Left cardiac atrium (tissue), 4 donors: ENCODE data around the gene RFWD3. TPM values are rescaled to one million over a fixed set of nuclear protein-coding genes. Genes with fewer than 3 reads are reported as not detected.

Source experiments
- ATAC-seq, 2 donors: fragments of 200-7000 bp; cut with Tn5 transposase; one replicate each; pipeline ENCODE4 v1.9.1; 2020; ENCODE audit warnings: mild to moderate bottlenecking in 2 of 2, moderate library complexity in 2 of 2
- DNase-seq: peaks from one replicate; pipeline ENCODE4 v3.0.0-alpha.2; 2020
- intact Hi-C, 2 donors: fragments of 100-400 bp; cut with DNase I; formaldehyde crosslinking; loops; one replicate each; pipeline versions ENCODE4 v1.14.1 to v1.15.1; 2022 to 2023
- total RNA-seq, 2 donors: library from RNA; stranded (reverse); fragmentation: NEBNext Ultra II Directional; extraction: Animal tissue kit (Norgen Biotek cat#: 25700); gene quantifications; one replicate each; pipeline ENCODE4 v1.2.1, GENCODE V29; 2021
- donor health status: DM: no; HTN: yes; CAD: no.
- donor health status: DM: no; HTN: yes; CAD: no; lungs with severe emphysema.
- donor health status: DM: yes; HTN: yes; CAD: no.
- donor health status: Dilated cardiomyopathy.

The RFWD3 gene
- total RNA-seq, 2 donors from 2014 or later: 7.2 to 8.8 TPM

DNA sequence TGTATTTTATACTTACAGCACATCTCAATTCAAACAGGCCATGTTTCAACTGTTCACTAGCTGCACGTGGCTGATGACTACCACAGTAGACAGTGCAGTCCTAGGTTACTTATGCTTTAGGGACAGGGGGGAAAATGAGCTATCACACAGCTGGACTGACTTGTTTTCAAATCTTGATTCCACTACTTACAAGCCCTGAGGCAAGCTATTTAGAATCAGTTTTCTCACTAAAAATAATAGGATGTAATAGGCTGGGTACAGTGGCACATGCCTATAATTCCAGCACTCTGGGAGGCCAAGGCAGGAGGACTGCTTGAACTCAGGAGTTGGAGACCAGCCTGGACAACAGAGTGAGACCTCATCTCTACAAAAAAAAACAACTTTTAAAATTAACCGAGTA is 70.1 kb downstream of the RFWD3 start:
- intact Hi-C loops: no loop called here
- no peak for DNase-seq
- ATAC-seq: no peak

DNA sequence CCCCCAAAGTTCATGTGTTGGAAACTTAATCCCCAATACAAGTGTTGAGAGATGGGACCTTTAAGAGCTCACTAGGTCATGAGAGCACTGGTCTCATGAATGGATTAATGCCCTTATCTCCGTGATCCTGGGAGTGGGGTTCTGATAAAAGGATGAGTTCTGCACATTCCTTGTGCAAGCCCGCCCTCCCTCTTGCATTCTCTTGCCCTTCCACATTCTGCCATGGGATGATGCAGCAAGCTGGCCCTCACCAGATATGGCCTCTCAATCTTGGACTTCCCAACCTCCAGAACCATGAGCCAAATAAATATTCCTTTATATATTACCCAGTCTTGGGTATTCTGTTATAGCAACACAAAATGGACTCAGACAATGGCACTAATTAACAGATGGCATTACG is 73.8 kb downstream of the RFWD3 start:
- no peak for DNase-seq
- intact Hi-C loops: no loop called here
- ATAC-seq: no peak

DNA sequence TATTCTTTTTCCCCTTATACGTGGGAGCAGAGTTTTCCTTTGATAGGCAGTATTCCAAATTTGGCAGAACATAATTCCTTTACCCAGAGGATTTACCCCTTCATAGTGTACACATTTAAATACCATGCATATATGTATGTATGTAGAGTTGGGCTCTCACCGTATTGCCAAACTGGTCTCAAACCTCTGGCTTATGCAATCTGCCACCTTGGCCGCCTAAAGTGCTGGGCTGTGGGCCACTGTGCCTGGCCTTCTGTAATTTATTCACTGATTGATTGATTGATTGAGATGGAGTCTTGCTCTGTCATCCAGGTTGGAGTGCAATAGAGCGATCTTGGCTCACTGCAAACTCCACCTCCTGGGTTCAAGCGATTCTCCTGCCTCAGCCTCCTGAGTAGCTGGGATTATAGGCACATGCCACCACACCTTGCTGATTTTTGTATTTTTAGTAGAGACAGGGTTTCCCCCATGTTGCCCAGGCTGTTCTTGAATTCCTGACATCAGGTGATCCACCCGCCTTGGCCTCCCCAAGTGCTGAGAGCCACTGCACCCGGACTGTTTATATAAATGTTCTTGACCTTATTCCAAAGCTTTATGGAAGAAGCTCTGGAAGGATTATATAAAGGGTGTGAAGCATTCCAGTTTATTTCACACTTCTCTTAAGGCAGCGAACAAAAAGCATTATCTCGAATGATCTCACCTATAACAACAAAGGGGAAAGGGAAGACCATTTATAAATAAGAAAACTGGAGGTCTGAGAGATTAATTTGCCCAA is 74.6 kb downstream of the RFWD3 start:
- ATAC-seq (no peak), DNase-seq (no peak)
- intact Hi-C loops: no loop called here

DNA sequence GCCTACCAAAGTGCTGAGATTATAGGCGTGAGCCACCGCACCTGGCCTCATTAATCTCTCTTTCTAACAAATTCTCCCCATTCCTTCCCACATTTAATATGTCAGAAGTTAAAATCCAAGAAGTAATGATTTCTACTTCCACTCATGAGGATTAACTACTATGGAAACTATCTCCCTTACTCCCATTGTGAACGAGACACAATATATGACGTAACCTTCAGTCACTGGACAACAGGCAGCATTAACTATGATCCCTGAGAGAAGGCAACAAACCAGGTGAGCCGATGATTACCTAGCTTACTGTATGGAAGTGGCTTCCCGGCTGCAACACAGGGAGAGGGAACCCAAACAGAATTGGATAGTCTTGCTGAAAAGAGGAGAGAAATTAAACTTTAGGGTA is 79.7 kb downstream of the RFWD3 start:
- no peak for DNase-seq
- no peak for ATAC-seq

DNA sequence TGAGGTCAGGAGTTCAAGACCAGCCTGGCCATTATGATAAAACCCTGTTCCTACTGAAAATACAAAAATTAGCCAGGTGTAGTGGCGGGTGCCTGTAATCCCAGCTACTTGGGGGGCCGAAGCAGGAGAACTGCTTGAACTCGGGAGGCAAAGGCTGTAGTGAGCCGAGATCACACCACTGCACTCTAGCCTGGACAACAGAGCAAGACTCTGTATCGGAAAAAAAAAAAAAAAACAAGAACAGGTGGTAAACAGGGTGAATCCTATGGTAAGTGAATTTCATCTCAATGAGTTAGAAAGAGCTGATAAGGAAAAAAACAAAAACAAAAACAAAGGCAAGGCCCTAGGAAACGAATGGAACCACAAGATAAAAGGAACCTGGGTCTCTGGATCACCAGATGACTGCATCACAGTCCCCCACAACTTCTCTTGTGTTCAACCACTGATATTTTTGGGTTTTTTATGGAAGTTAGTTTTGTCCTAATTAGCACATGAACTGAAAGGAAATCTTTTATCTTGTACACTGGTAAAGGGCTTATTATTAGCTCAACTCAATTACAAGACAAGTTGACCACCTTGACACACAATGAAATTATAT is 80.7 kb downstream of the RFWD3 start:
- intact Hi-C loops: no loop called here
- DNase-seq (no peak), ATAC-seq (no peak)

More for the DNA sequence above, 79.7 kb downstream of the RFWD3 start:
- intact Hi-C loops: no loop called here

DNA sequence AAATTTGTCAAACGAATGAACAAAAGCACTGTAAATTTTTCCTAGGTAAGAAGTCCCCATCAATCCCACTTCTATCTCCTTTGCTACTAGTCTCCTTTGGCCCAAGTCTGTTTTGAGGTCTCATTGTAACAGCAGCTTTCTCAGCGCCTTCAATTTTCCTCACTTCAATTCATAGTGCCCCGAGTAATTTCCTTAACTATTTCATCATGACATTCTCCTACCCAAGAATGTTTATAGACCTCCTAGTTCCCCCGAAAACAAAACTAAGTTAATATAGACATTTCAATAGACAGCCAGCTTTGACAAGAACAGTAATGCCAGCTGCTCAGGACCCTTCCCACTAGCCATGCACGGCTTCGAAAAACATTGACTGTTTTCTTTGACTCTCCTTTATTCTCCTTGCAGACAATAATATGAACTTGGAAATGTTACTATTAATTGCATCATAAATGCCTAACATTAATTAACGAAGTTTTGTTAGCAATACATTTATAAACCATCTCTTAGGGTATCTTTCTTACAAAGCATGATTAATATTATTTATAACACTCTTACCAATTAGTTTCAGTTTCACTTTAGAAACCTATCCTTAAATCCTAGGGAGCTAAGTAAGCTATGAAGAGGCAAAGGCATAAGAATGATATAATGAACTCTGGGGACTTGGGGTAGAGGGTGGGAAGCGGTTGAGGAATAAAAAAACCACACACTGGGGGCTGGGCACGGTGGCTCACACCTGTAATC is 82.6 kb downstream of the RFWD3 start:
- DNase-seq (no peak), ATAC-seq (no peak)
- intact Hi-C loops: no loop called here

DNA sequence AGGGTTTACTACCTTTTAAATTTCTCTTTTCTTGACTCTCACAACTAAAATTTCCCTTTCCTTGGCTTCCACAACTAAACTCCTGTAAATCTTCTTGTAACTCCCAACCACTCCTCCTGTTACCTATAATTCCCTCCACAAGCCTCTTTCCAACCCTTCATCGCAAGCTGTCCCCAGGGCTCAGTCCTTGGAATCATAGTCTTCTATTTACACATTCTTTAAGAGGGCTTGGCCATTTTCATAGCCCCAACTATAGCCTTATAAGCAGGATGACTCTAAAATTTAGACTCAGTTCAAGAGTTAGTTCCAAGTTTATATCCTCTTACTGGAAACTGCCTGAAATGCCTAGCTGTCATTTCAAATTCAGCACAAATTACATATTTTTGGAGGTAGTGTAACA is 83.7 kb downstream of the RFWD3 start:
- intact Hi-C loops: no loop called here
- ATAC-seq (no peak), DNase-seq (no peak)

DNA sequence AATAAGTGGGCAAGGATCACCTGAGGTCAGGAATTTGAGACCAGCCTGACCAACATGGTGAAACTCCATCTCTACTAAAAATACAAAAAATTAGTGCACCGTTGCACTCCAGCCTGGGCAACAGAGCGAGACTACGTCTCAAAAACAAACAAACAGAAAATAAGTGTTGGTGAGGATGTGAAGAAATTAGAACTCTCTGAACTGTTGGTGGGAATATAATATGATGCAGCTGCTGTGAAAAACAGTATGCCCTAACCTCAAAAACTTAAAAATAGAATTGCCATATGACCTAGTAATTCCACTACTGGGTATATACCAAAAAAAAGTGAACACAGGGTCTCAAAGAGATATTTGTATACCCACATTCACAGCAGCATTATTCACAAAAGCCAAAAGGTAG is 85.8 kb downstream of the RFWD3 start:
- DNase-seq (no peak), ATAC-seq (no peak)
- intact Hi-C loops: no loop called here

DNA sequence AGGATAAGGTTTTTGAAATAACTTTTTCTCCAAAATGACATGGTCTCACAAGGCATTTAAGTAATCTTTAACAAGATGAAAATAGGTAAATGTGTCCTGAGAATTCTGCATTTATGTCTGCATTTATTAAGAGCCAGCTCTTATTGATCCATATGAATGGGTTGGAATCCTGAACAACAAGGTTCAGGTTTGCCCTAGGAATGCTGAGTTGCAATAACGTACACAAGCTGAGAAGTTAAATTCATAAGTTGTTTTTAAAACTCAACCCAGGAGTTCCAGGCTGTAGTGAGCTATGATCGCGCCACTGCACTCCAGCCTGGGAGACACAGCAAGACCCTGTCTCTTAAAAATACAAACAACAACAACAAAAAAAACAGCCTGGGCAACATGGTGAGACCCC is 87.8 kb downstream of the RFWD3 start:
- ATAC-seq: no peak
- intact Hi-C loops: no loop called here
- DNase-seq: no peak

DNA sequence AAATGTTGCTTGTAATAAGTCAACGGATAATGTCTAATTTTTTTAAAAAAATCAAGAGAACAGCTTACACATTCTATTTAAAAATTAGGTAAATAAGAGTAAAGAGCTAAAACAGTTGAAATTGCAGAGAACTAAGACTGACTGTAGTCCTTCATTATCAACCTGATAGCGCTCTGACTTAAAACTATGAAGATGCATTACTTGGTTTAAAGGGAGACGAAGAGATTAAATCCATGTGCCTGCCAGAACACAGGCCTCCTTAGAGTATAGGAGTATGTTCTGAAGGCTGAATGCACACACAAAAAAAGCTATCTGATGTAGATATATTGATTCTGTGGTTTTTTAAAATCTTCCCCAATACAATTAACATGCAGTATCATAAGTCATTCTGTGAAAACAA is 88.2 kb downstream of the RFWD3 start:
- no peak for ATAC-seq

DNA sequence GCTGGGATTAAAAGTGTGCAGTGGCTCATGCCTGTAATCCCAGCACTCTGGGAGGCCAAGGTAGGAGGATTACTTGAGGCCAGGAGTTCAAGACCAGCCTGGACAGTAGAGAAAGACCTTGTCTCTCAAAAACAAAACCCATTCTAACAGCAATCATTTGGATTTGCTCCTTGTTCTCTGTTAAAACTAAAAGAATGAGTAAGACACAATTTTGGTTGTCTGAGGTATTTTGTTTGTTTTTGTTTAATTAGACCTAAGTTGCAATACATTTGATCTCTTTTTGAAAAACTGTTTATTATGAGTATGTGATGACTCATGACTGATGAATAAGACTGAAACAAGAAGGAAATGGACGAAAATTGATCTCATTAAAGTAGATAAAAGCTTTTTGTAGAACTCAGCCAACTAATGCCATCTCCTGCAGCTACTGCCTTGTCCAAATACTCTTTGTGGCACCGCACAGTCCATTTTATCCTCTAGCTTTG is 88.8 kb downstream of the RFWD3 start:
- intact Hi-C loops: no loop called here
- no peak for ATAC-seq
- DNase-seq: no peak

More for the DNA sequence above, 88.2 kb downstream of the RFWD3 start:
- no peak for DNase-seq
- intact Hi-C loops: no loop called here

DNA sequence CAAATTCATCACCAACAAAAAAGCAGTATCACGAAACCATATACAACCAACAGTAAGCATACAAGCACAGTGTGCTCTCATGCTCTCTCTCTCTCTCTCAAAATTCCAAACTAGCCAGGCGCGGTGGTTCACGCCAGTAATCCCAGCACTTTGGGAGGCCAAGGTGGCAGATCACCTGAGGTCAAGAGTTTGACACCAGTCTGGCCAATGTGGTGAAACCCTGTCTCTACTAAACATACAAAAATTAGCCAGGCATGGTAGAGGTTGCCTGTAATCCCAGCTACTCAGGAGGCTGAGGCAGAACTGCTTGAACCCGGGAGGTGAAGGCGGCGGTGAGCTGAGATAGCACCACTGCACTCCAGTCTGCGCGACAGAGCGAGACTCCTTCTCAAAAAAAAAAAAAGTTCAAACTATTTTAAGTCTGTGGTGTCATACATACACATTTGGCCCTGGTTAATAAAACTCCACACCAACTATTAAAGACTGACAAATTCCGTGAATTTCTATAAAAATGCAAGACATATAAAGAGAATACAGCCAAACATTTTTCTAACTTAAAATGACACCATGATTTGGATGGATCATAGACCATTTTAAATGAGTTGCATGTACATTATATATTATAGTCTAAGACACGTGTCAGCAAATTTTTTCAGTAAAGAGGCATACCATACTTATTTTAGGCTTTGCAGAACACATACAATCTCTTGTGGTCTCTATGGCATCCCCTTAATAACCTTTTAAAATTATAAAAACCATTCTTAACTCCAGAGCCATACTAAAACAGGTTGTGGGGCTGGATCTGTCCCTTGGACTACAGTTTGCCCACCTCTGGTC is 90.7 kb downstream of the RFWD3 start:
- DNase-seq: no peak
- ATAC-seq: peak in 1 of 2 donors; percentile 39
- intact Hi-C loops: no loop called here

DNA sequence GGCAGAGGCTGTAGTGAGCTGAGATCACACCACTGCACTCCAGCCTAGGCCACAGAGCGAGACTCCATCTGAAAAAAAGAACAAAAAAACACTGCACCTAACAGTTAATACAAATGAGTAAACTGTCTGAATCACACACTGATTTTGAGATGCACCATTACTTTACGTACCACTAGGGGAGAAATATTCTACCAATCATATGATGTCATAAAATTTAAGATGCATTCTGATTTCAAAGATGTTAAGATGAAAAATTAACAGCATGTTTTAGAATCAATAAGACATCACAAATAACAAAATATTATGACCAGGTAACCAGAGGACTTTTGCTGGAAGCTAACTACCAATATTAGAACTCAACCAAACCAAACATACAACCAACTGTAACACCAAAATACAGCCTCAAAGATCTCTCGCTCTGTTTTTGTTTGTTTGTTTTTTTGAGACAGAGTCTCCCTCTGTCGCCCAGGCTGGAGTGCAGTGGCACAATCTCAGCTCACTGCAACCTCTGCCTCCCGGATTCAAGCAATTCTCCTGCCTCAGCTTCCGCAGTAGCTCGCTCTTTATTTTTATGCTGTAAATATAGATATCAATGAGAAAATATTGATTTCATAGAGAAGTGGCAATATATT is 91.4 kb downstream of the RFWD3 start:
- intact Hi-C loops: no loop called here
- DNase-seq: no peak
- no peak for ATAC-seq

DNA sequence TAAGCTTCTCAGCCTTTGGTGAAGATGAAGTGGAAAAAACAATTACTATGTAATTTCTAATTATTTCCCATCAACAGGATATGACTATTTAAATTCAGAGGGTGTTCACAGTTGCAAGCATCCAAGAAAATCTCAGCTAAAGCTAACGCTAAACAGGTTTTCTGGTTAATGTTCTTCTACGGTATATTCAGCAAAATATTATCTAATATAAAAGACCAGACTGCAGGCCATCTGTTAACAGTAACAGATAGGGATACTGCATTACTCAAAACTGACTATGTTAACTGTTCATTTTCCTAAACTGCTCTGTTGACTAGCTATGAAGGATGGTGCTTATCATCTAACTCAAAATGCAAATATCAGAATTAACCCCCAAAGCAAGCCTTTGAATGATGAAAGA is 92.5 kb downstream of the RFWD3 start:
- DNase-seq (no peak), ATAC-seq (no peak)
- intact Hi-C loops: no loop called here

DNA sequence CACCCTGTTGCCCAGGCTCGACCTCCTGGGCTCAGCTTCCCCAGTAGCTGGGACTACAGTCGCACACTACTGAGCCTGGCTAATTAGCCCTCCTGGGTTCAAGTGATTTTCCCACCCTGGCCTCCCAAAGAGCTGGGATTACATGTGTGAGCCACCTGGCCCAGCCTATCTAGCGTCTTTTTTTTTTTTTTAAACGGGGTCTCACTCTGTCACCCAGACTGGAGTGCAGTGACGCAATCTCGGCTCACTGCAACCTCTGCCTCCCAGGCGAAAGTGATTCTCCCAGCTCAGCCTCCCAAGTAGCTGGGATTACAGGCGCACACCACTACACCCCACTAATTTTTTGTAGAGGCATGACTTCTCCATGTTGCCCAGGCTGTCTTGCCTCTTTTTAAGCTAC is 93.1 kb downstream of the RFWD3 start:
- ATAC-seq (no peak), DNase-seq (no peak)
- intact Hi-C loops: no loop called here
